M059J (cell line): Measurements from ENCODE around the gene NT5DC4. TPM values are rescaled to one million over a fixed set of nuclear protein-coding genes. Genes with fewer than 3 reads are reported as not detected.

Source experiments
- DNase-seq: peaks from one replicate; pipeline ENCODE4 v3.0.0-alpha.2; 2012; ENCODE audit warnings: low read depth
- total RNA-seq: library from RNA; depleted of rRNA; stranded (reverse); fragments of >200 nt; shearing (Covaris generic); gene quantifications from 2 replicates; pipeline ENCODE4 v1.2.3, GENCODE V29; 2014

NT5DC4 gene
- total RNA-seq, 1 experiment from 2014 or later: not detected

GRCh38 chr2:112723547-112723940, 2.7 kb downstream of the NT5DC4 start:
- no peak for DNase-seq

GRCh38 chr2:112723995-112724394, 3.2 kb downstream of the NT5DC4 start:
- DNase-seq: no peak

- peak; percentile 36 for DNase-seq
These were observed 4.0 kb downstream of the NT5DC4 start for GRCh38 chr2:112724591-112725525.

- no peak for DNase-seq
These were observed 5.0 kb downstream of the NT5DC4 start for GRCh38 chr2:112725545-112726457.

GRCh38 chr2:112726487-112727190, 5.8 kb downstream of the NT5DC4 start:
- DNase-seq: peak; percentile 85

- DNase-seq: no peak
These were observed 6.6 kb downstream of the NT5DC4 start for GRCh38 chr2:112727276-112728028.

- no peak for DNase-seq
These were observed 7.2 kb downstream of the NT5DC4 start for GRCh38 chr2:112728029-112728362.

GRCh38 chr2:112728378-112729175, 7.8 kb downstream of the NT5DC4 start:
- DNase-seq: no peak

GRCh38 chr2:112730216-112730615, 9.4 kb downstream of the NT5DC4 start:
- no peak for DNase-seq

GRCh38 chr2:112730791-112731190, 10.0 kb downstream of the NT5DC4 start:
- peak; percentile 33 for DNase-seq

- DNase-seq: no peak
These were observed 10.7 kb downstream of the NT5DC4 start for GRCh38 chr2:112731479-112731878.

GRCh38 chr2:112733456-112733855, 12.6 kb downstream of the NT5DC4 start:
- no peak for DNase-seq

- DNase-seq: no peak
These were observed 13.1 kb downstream of the NT5DC4 start for GRCh38 chr2:112733871-112734270.

GRCh38 chr2:112737542-112738232, 16.9 kb downstream of the NT5DC4 start:
- no peak for DNase-seq

GRCh38 chr2:112740527-112740926, 19.7 kb downstream of the NT5DC4 start:
- no peak for DNase-seq

- DNase-seq: peak; percentile 72
These were observed 29.1 kb downstream of the NT5DC4 start for GRCh38 chr2:112749755-112750559.

GRCh38 chr2:112750560-112750843, 29.7 kb downstream of the NT5DC4 start:
- peak; percentile 48 for DNase-seq

GRCh38 chr2:112751451-112752197, 30.8 kb downstream of the NT5DC4 start:
- peak; percentile 54 for DNase-seq
